Peyer's patch (tissue), 4 donors: Measurements from ENCODE around the gene DPRX.

Source experiments
- POLR2A ChIP-seq, 2 donors: fragments of 450-650 bp; IDR thresholded peaks; one replicate each; pipeline ENCODE4 v1.5.1; 2017; ENCODE audit warnings: antibody characterized with exemption in 2 of 2, mild to moderate bottlenecking in 2 of 2, moderate library complexity in 2 of 2
- TF ChIP-seq, protein P1 (sequence below), 6 experiments: fragments of 450-650 bp in 4 of 6; fragments of 200-600 bp in 2 of 6; sonication (generic) in 1 of 6; IDR thresholded peaks; one replicate each; pipeline ENCODE4 v1.5.1; 2017 to 2019; ENCODE audit warnings: antibody characterized with exemption in 6 of 6, mild to moderate bottlenecking in 3 of 6, moderate library complexity in 1 of 6

DNA sequence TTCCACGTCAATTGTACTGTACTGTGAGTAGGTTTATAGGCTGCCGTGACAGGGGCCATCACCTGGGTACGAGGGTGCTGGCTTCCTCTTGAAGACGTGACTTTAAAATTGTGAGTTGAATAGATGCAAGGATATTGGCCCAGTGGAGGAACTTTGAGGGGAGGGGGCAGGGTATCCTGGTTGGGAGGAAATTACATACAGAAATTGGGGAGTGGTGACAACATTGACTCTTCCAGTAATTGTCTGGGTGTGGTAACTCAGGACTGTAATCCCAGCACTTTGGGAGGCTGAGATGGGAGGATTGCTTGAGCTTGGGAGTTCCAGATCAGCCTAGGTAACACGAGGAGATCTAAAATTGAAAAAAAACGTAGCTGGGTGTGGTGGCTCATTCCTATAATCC, 30.4 kb downstream of the DPRX start:
- TF ChIP-seq, protein P1, sequence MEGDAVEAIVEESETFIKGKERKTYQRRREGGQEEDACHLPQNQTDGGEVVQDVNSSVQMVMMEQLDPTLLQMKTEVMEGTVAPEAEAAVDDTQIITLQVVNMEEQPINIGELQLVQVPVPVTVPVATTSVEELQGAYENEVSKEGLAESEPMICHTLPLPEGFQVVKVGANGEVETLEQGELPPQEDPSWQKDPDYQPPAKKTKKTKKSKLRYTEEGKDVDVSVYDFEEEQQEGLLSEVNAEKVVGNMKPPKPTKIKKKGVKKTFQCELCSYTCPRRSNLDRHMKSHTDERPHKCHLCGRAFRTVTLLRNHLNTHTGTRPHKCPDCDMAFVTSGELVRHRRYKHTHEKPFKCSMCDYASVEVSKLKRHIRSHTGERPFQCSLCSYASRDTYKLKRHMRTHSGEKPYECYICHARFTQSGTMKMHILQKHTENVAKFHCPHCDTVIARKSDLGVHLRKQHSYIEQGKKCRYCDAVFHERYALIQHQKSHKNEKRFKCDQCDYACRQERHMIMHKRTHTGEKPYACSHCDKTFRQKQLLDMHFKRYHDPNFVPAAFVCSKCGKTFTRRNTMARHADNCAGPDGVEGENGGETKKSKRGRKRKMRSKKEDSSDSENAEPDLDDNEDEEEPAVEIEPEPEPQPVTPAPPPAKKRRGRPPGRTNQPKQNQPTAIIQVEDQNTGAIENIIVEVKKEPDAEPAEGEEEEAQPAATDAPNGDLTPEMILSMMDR (IDR thresholded peaks at IDR 0.05), result no peak
- no peak for TF ChIP-seq POLR2A (IDR thresholded peaks at IDR 0.05)
